Endothelial cell of umbilical vein (primary cell): ENCODE data around the gene LRRIQ4.

ENCODE experiments used
- CTCF ChIP-seq, 2 donors: IDR thresholded peaks; 1 replicate in 1 of 2; 2 replicates in 1 of 2; pipeline ENCODE4 v1.5.1; 2011; ENCODE audit warnings: low read length in 2 of 2, mild to moderate bottlenecking in 2 of 2, moderate library complexity in 2 of 2, control low read depth in 1 of 2, inconsistent platforms in 1 of 2, low read depth in 1 of 2; ENCODE audit not compliant: insufficient read depth in 1 of 2; ENCODE audit errors: extremely low read depth in 1 of 2
- EZH2 ChIP-seq: IDR thresholded peaks from 2 replicates; pipeline ENCODE4 v1.6.1; 2012; ENCODE audit warnings: borderline replicate concordance, low read depth, mild to moderate bottlenecking, moderate library complexity, low read length, inconsistent platforms; ENCODE audit not compliant: severe bottlenecking
- POLR2A ChIP-seq: IDR thresholded peaks from 2 replicates; pipeline ENCODE4 v1.6.1; 2012; ENCODE audit warnings: low read depth, mild to moderate bottlenecking, control low read depth, low read length
- POLR2AphosphoS5 ChIP-seq: IDR thresholded peaks from 2 replicates; pipeline ENCODE4 v1.6.1; 2012; ENCODE audit warnings: low read depth, mild to moderate bottlenecking, control low read depth, low read length, moderate library complexity; ENCODE audit not compliant: insufficient read depth

GRCh38 chr3:169825316-169825715, 12.6 kb downstream of the LRRIQ4 start:
- TF ChIP-seq POLR2A (no peak), CTCF (IDR thresholded peaks at IDR 0.05; ENCODE audit: extremely low read depth in 1 of 2, insufficient read depth in 1 of 2, low read depth in 1 of 2, low read length in 2 of 2) (no peak), EZH2 (no peak), POLR2AphosphoS5 (no peak)
